ENCODE results near the gene CMTM2.
"Not testable (repeated sequence)": the region's sequence is repeated elsewhere in the genome, so short reads cannot be mapped to it uniquely, and the experiment has no call there.

The CMTM2 gene

GRCh38 chr16:66585481-66586239 is 6.4 kb downstream of the CMTM2 start:
- no peaks in the 10 kb centered on the region for H3K27me3 ChIP-seq (ENCODE audit: control insufficient read depth, insufficient read depth, low read length, poor library complexity, severe bottlenecking)
- peaks cover 7% of the 10 kb centered on the region for H3K4me1 ChIP-seq (ENCODE audit: control insufficient read depth, insufficient read depth, low read length)
- 87 to 91% methylated on average over 10 of the region's 10 CpGs for WGBS, 2 experiments
- no peaks in the 10 kb centered on the region for H3K36me3 ChIP-seq (ENCODE audit: control insufficient read depth, insufficient read depth, low read length)
- no peaks in the 10 kb centered on the region for H3K9me3 ChIP-seq (ENCODE audit: control insufficient read depth, low read length)
- no peak overlapping the region for H3K4me3 ChIP-seq (ENCODE audit: insufficient read depth, low read depth, low read length)
- no peak overlapping the region for H3K27ac ChIP-seq (ENCODE audit: insufficient read depth, low read depth, low read length, poor library complexity, severe bottlenecking)

- no peaks in the 10 kb centered on the region for H3K27me3 ChIP-seq (ENCODE audit: control insufficient read depth, insufficient read depth, low read length, poor library complexity, severe bottlenecking)
- H3K36me3 ChIP-seq (ENCODE audit: control insufficient read depth, insufficient read depth, low read length) = no peaks in the 10 kb centered on the region
- no peaks in the 10 kb centered on the region for H3K4me1 ChIP-seq (ENCODE audit: control insufficient read depth, insufficient read depth, low read length)
- no peak overlapping the region for H3K4me3 ChIP-seq (ENCODE audit: insufficient read depth, low read depth, low read length)
- WGBS, 2 experiments = 94% methylated on average over 7 of the region's 7 CpGs
- H3K9me3 ChIP-seq (ENCODE audit: control insufficient read depth, low read length) = no peaks in the 10 kb centered on the region
- H3K27ac ChIP-seq (ENCODE audit: insufficient read depth, low read depth, low read length, poor library complexity, severe bottlenecking) = no peak overlapping the region
Observed at GRCh38 chr16:66587881-66588600, 8.8 kb downstream of the CMTM2 start.

GRCh38 chr16:66588981-66589713 is 9.9 kb downstream of the CMTM2 start:
- H3K27ac ChIP-seq (ENCODE audit: insufficient read depth, low read depth, low read length, poor library complexity, severe bottlenecking) = no peak overlapping the region
- H3K4me1 ChIP-seq (ENCODE audit: control insufficient read depth, insufficient read depth, low read length) = no peaks in the 10 kb centered on the region
- no peaks in the 10 kb centered on the region for H3K36me3 ChIP-seq (ENCODE audit: control insufficient read depth, insufficient read depth, low read length)
- H3K27me3 ChIP-seq (ENCODE audit: control insufficient read depth, insufficient read depth, low read length, poor library complexity, severe bottlenecking) = no peaks in the 10 kb centered on the region
- H3K9me3 ChIP-seq (ENCODE audit: control insufficient read depth, low read length) = no peaks in the 10 kb centered on the region
- no peak overlapping the region for H3K4me3 ChIP-seq (ENCODE audit: insufficient read depth, low read depth, low read length)
- WGBS, 2 experiments = 85 to 91% methylated on average over 8 of the region's 8 CpGs

- Histone ChIP-seq H3K4me3 (ENCODE audit: insufficient read depth, low read depth, low read length) (no peak overlapping the region), H3K36me3 (ENCODE audit: control insufficient read depth, insufficient read depth, low read length) (no peaks in the 10 kb centered on the region), H3K27me3 (ENCODE audit: control insufficient read depth, insufficient read depth, low read length, poor library complexity, severe bottlenecking) (no peaks in the 10 kb centered on the region), H3K9me3 (ENCODE audit: control insufficient read depth, low read length) (no peaks in the 10 kb centered on the region), H3K4me1 (ENCODE audit: control insufficient read depth, insufficient read depth, low read length) (no peaks in the 10 kb centered on the region), H3K27ac (ENCODE audit: insufficient read depth, low read depth, low read length, poor library complexity, severe bottlenecking) (no peak overlapping the region)
- WGBS, 2 experiments = 89 to 91% methylated on average over 8 of the region's 8 CpGs
Observed at GRCh38 chr16:66590322-66590721, 11.1 kb downstream of the CMTM2 start.

- Histone ChIP-seq H3K9me3 (ENCODE audit: control insufficient read depth, low read length) (no peaks in the 10 kb centered on the region), H3K27ac (ENCODE audit: insufficient read depth, low read depth, low read length, poor library complexity, severe bottlenecking) (no peak overlapping the region), H3K36me3 (ENCODE audit: control insufficient read depth, insufficient read depth, low read length) (no peaks in the 10 kb centered on the region), H3K4me1 (ENCODE audit: control insufficient read depth, insufficient read depth, low read length) (no peaks in the 10 kb centered on the region), H3K4me3 (ENCODE audit: insufficient read depth, low read depth, low read length) (no peak overlapping the region), H3K27me3 (ENCODE audit: control insufficient read depth, insufficient read depth, low read length, poor library complexity, severe bottlenecking) (no peaks in the 10 kb centered on the region)
- 82 to 87% methylated on average over 4 of the region's 4 CpGs for WGBS, 2 experiments
Observed at GRCh38 chr16:66591018-66591417, 11.8 kb downstream of the CMTM2 start.

GRCh38 chr16:66592241-66592640 is 13.0 kb downstream of the CMTM2 start:
- Histone ChIP-seq H3K36me3 (ENCODE audit: control insufficient read depth, insufficient read depth, low read length) (no peaks in the 10 kb centered on the region), H3K9me3 (ENCODE audit: control insufficient read depth, low read length) (no peaks in the 10 kb centered on the region), H3K27me3 (ENCODE audit: control insufficient read depth, insufficient read depth, low read length, poor library complexity, severe bottlenecking) (no peaks in the 10 kb centered on the region), H3K27ac (ENCODE audit: insufficient read depth, low read depth, low read length, poor library complexity, severe bottlenecking) (no peak overlapping the region), H3K4me1 (ENCODE audit: control insufficient read depth, insufficient read depth, low read length) (no peaks in the 10 kb centered on the region), H3K4me3 (ENCODE audit: insufficient read depth, low read depth, low read length) (no peak overlapping the region)
- 81 to 87% methylated on average over 3 of the region's 3 CpGs for WGBS, 2 experiments

GRCh38 chr16:66592814-66593213 is 13.6 kb downstream of the CMTM2 start:
- Histone ChIP-seq H3K4me1 (ENCODE audit: control insufficient read depth, insufficient read depth, low read length) (no peaks in the 10 kb centered on the region), H3K27me3 (ENCODE audit: control insufficient read depth, insufficient read depth, low read length, poor library complexity, severe bottlenecking) (no peaks in the 10 kb centered on the region), H3K9me3 (ENCODE audit: control insufficient read depth, low read length) (no peaks in the 10 kb centered on the region), H3K36me3 (ENCODE audit: control insufficient read depth, insufficient read depth, low read length) (no peaks in the 10 kb centered on the region), H3K27ac (ENCODE audit: insufficient read depth, low read depth, low read length, poor library complexity, severe bottlenecking) (no peak overlapping the region), H3K4me3 (ENCODE audit: insufficient read depth, low read depth, low read length) (no peak overlapping the region)
- 89 to 96% methylated on average over 2 to 3 of the region's 3 CpGs for WGBS, 2 experiments

- H3K9me3 ChIP-seq (ENCODE audit: control insufficient read depth, low read length) = no peaks in the 10 kb centered on the region
- H3K36me3 ChIP-seq (ENCODE audit: control insufficient read depth, insufficient read depth, low read length) = no peaks in the 10 kb centered on the region
- H3K27ac ChIP-seq (ENCODE audit: insufficient read depth, low read depth, low read length, poor library complexity, severe bottlenecking) = no peak overlapping the region
- no peaks in the 10 kb centered on the region for H3K4me1 ChIP-seq (ENCODE audit: control insufficient read depth, insufficient read depth, low read length)
- no peak overlapping the region for H3K4me3 ChIP-seq (ENCODE audit: insufficient read depth, low read depth, low read length)
- WGBS, 2 experiments = 88 to 90% methylated on average over 7 of the region's 7 CpGs
- H3K27me3 ChIP-seq (ENCODE audit: control insufficient read depth, insufficient read depth, low read length, poor library complexity, severe bottlenecking) = no peaks in the 10 kb centered on the region
Observed at GRCh38 chr16:66594739-66595138, 15.5 kb downstream of the CMTM2 start.

- H3K27ac ChIP-seq (ENCODE audit: insufficient read depth, low read depth, low read length, poor library complexity, severe bottlenecking); H3K4me1 ChIP-seq (ENCODE audit: control insufficient read depth, insufficient read depth, low read length); H3K36me3 ChIP-seq (ENCODE audit: control insufficient read depth, insufficient read depth, low read length); H3K27me3 ChIP-seq (ENCODE audit: control insufficient read depth, insufficient read depth, low read length, poor library complexity, severe bottlenecking); H3K9me3 ChIP-seq (ENCODE audit: control insufficient read depth, low read length); H3K4me3 ChIP-seq (ENCODE audit: insufficient read depth, low read depth, low read length): not testable (repeated sequence)
- WGBS, 2 experiments = 83 to 100% methylated on average over 4 of the region's 4 CpGs
Observed at GRCh38 chr16:66596559-66596958, 17.3 kb downstream of the CMTM2 start.
